ENCODE results near the gene SLC25A21. TPM values are rescaled to one million over a fixed set of nuclear protein-coding genes. Genes with fewer than 3 reads are reported as not detected.

Gene SLC25A21
- total RNA-seq, 1 donor from 2014 or later, result not detected

GRCh38 chr14:37114559-37114958 is 57.8 kb downstream of the SLC25A21 start:
- Mint-ChIP-seq H3K4me1 (no peaks in the 10 kb centered on the region), H3K9me3 (peaks cover 3% of the 10 kb centered on the region)

GRCh38 chr14:37114002-37114401 is 58.4 kb downstream of the SLC25A21 start:
- Mint-ChIP-seq H3K4me3 (no peak overlapping the region), H3K4me1 (no peaks in the 10 kb centered on the region), H3K36me3 (ENCODE audit: low read depth) (no peaks in the 10 kb centered on the region), H3K27ac (no peak overlapping the region), H3K27me3 (no peaks in the 10 kb centered on the region), H3K9me3 (peaks cover 3% of the 10 kb centered on the region)
- ATAC-seq (ENCODE audit: low read depth) (no peak), DNase-seq (no peak)
- ChIA-PET POLR2A (no interaction called here), CTCF (no interaction called here)
- TF ChIP-seq CTCF (IDR thresholded peaks at IDR 0.05), result no peak
- intact Hi-C loops (cut with micrococcal nuclease), result no loop called here

More at GRCh38 chr14:37114559-37114958, 57.8 kb downstream of the SLC25A21 start:
- ChIA-PET CTCF (no interaction called here), POLR2A (no interaction called here)
- no peak overlapping the region for H3K27ac Mint-ChIP-seq
- H3K4me3 Mint-ChIP-seq, result no peak overlapping the region
- no peak for TF ChIP-seq CTCF (IDR thresholded peaks at IDR 0.05)
- intact Hi-C loops (cut with micrococcal nuclease), result no loop called here
- no peaks in the 10 kb centered on the region for H3K36me3 Mint-ChIP-seq (ENCODE audit: low read depth)
- ATAC-seq (ENCODE audit: low read depth) (no peak), DNase-seq (no peak)
- H3K27me3 Mint-ChIP-seq, result no peaks in the 10 kb centered on the region

GRCh38 chr14:37098132-37098531 is 74.3 kb downstream of the SLC25A21 start:
- ChIA-PET CTCF (no interaction called here), POLR2A (no interaction called here)
- no peak overlapping the region for H3K27ac Mint-ChIP-seq
- H3K9me3 Mint-ChIP-seq, result peaks cover 2% of the 10 kb centered on the region
- DNase-seq (no peak), ATAC-seq (ENCODE audit: low read depth) (no peak)
- H3K36me3 Mint-ChIP-seq (ENCODE audit: low read depth), result no peaks in the 10 kb centered on the region
- no peak overlapping the region for H3K4me3 Mint-ChIP-seq
- TF ChIP-seq CTCF (IDR thresholded peaks at IDR 0.05), result no peak
- no peaks in the 10 kb centered on the region for H3K4me1 Mint-ChIP-seq
- intact Hi-C loops (cut with micrococcal nuclease), result no loop called here
- no peaks in the 10 kb centered on the region for H3K27me3 Mint-ChIP-seq

- no peak overlapping the region for H3K4me3 Mint-ChIP-seq
- H3K27ac Mint-ChIP-seq, result no peak overlapping the region
- no peaks in the 10 kb centered on the region for H3K36me3 Mint-ChIP-seq (ENCODE audit: low read depth)
- CTCF ChIA-PET, result no interaction called here
- intact Hi-C loops (cut with micrococcal nuclease), result no loop called here
- no peaks in the 10 kb centered on the region for H3K27me3 Mint-ChIP-seq
- POLR2A ChIA-PET, result no interaction called here
- TF ChIP-seq CTCF (IDR thresholded peaks at IDR 0.05), result no peak
- DNase-seq, result no peak
- H3K9me3 Mint-ChIP-seq, result peaks cover 2% of the 10 kb centered on the region
- ATAC-seq (ENCODE audit: low read depth), result no peak
- no peaks in the 10 kb centered on the region for H3K4me1 Mint-ChIP-seq
Measured at GRCh38 chr14:37094502-37094901, 77.9 kb downstream of the SLC25A21 start.

- CTCF ChIA-PET, result no interaction called here
- Mint-ChIP-seq H3K4me1 (no peaks in the 10 kb centered on the region), H3K36me3 (ENCODE audit: low read depth) (no peaks in the 10 kb centered on the region), H3K27me3 (no peaks in the 10 kb centered on the region), H3K9me3 (no peaks in the 10 kb centered on the region), H3K4me3 (no peak overlapping the region), H3K27ac (no peak overlapping the region)
- no peak for ATAC-seq (ENCODE audit: low read depth)
- no peak for TF ChIP-seq CTCF (IDR thresholded peaks at IDR 0.05)
- intact Hi-C loops (cut with micrococcal nuclease), result no loop called here
- POLR2A ChIA-PET, result no interaction called here
- DNase-seq, result no peak
Measured at GRCh38 chr14:37093364-37093763, 79.0 kb downstream of the SLC25A21 start.

All from activated B cell treated with CpG ODN at 0.5 μM for 24 hours (primary cell).